ENCODE measurements around the gene FGF14.

The FGF14 gene

GRCh38 chr13:101714195-101714594 is 687.7 kb downstream of the FGF14 start:
- no peak overlapping the region for H2BK15ac ChIP-seq (replicated peaks; ENCODE audit: low read depth)
- WGBS (ENCODE audit: extremely low coverage, insufficient coverage, low lambda C conversion rate): no CpG with 5 or more reads among the region's 3 CpGs

GRCh38 chr13:101712026-101712348 is 689.9 kb downstream of the FGF14 start:
- Histone ChIP-seq H2BK120ac (ENCODE audit: low read depth, low read length) (no peak overlapping the region), H3K4me3 (ENCODE audit: low read length) (no peak overlapping the region), H4K5ac (ENCODE audit: low read length) (no peak overlapping the region), H3K4ac (ENCODE audit: low read depth, low read length) (no peak overlapping the region), H3K4me2 (ENCODE audit: low read length) (no peak overlapping the region), H3K79me1 (ENCODE audit: low read length) (no peaks in the 10 kb centered on the region), H3K27me3 (ENCODE audit: insufficient read depth, low read length, poor library complexity) (no peaks in the 10 kb centered on the region), H3K56ac (ENCODE audit: low read length) (no peak overlapping the region), H3K9ac (ENCODE audit: low read length) (no peak overlapping the region), H3K23ac (ENCODE audit: low read length) (no peak overlapping the region), H3K27ac (ENCODE audit: low read depth, low read length) (no peak overlapping the region), H2AK5ac (ENCODE audit: low read length) (no peak overlapping the region), H2BK5ac (ENCODE audit: low read length) (no peak overlapping the region), H3K79me2 (ENCODE audit: control insufficient read depth, insufficient read depth, low read length) (no peaks in the 10 kb centered on the region), H3K18ac (ENCODE audit: low read length) (no peak overlapping the region), H3K4me1 (ENCODE audit: control insufficient read depth, low read depth, low read length) (no peaks in the 10 kb centered on the region), H4K8ac (ENCODE audit: low read depth, low read length) (no peak overlapping the region), H2BK15ac (replicated peaks; ENCODE audit: low read depth) (no peak overlapping the region), H3K36me3 (ENCODE audit: control insufficient read depth, insufficient read depth, low read length) (no peaks in the 10 kb centered on the region)
- WGBS (ENCODE audit: extremely low coverage, insufficient coverage, low lambda C conversion rate): no CpG with 5 or more reads among the region's 2 CpGs
- no peak for DNase-seq

More at GRCh38 chr13:101714195-101714594, 687.7 kb downstream of the FGF14 start:
- Histone ChIP-seq H3K79me2 (ENCODE audit: control insufficient read depth, insufficient read depth, low read length) (no peaks in the 10 kb centered on the region), H2BK120ac (ENCODE audit: low read depth, low read length) (no peak overlapping the region), H3K4ac (ENCODE audit: low read depth, low read length) (no peak overlapping the region), H3K36me3 (ENCODE audit: control insufficient read depth, insufficient read depth, low read length) (no peaks in the 10 kb centered on the region), H3K27me3 (ENCODE audit: insufficient read depth, low read length, poor library complexity) (no peaks in the 10 kb centered on the region), H2AK5ac (ENCODE audit: low read length) (no peak overlapping the region), H3K4me3 (ENCODE audit: low read length) (no peak overlapping the region), H3K9ac (ENCODE audit: low read length) (no peak overlapping the region), H3K18ac (ENCODE audit: low read length) (no peak overlapping the region), H3K4me1 (ENCODE audit: control insufficient read depth, low read depth, low read length) (no peaks in the 10 kb centered on the region), H4K8ac (ENCODE audit: low read depth, low read length) (no peak overlapping the region), H2BK5ac (ENCODE audit: low read length) (no peak overlapping the region), H3K79me1 (ENCODE audit: low read length) (no peaks in the 10 kb centered on the region), H3K23ac (ENCODE audit: low read length) (no peak overlapping the region), H3K56ac (ENCODE audit: low read length) (no peak overlapping the region), H3K4me2 (ENCODE audit: low read length) (no peak overlapping the region), H4K5ac (ENCODE audit: low read length) (no peak overlapping the region), H3K27ac (ENCODE audit: low read depth, low read length) (no peak overlapping the region)
- no peak for DNase-seq

GRCh38 chr13:101711307-101712025 is 690.4 kb downstream of the FGF14 start:
- DNase-seq: no peak
- H3K23ac ChIP-seq (ENCODE audit: low read length): no peak overlapping the region
- H2BK120ac ChIP-seq (ENCODE audit: low read depth, low read length): no peak overlapping the region
- H4K8ac ChIP-seq (ENCODE audit: low read depth, low read length): no peak overlapping the region
- no peak overlapping the region for H2BK5ac ChIP-seq (ENCODE audit: low read length)
- H3K79me2 ChIP-seq (ENCODE audit: control insufficient read depth, insufficient read depth, low read length): no peaks in the 10 kb centered on the region
- H2BK15ac ChIP-seq (replicated peaks; ENCODE audit: low read depth): no peak overlapping the region
- H3K4me2 ChIP-seq (ENCODE audit: low read length): no peak overlapping the region
- no peak overlapping the region for H3K9ac ChIP-seq (ENCODE audit: low read length)
- H3K56ac ChIP-seq (ENCODE audit: low read length): no peak overlapping the region
- H3K18ac ChIP-seq (ENCODE audit: low read length): no peak overlapping the region
- H3K79me1 ChIP-seq (ENCODE audit: low read length): no peaks in the 10 kb centered on the region
- no peak overlapping the region for H3K4me3 ChIP-seq (ENCODE audit: low read length)
- no peak overlapping the region for H3K4ac ChIP-seq (ENCODE audit: low read depth, low read length)
- H3K4me1 ChIP-seq (ENCODE audit: control insufficient read depth, low read depth, low read length): no peaks in the 10 kb centered on the region
- no peak overlapping the region for H4K5ac ChIP-seq (ENCODE audit: low read length)
- H3K27me3 ChIP-seq (ENCODE audit: insufficient read depth, low read length, poor library complexity): no peaks in the 10 kb centered on the region
- no peak overlapping the region for H3K27ac ChIP-seq (ENCODE audit: low read depth, low read length)
- no peaks in the 10 kb centered on the region for H3K36me3 ChIP-seq (ENCODE audit: control insufficient read depth, insufficient read depth, low read length)
- WGBS (ENCODE audit: extremely low coverage, insufficient coverage, low lambda C conversion rate): no CpG with 5 or more reads among the region's 2 CpGs
- no peak overlapping the region for H2AK5ac ChIP-seq (ENCODE audit: low read length)

DNA sequence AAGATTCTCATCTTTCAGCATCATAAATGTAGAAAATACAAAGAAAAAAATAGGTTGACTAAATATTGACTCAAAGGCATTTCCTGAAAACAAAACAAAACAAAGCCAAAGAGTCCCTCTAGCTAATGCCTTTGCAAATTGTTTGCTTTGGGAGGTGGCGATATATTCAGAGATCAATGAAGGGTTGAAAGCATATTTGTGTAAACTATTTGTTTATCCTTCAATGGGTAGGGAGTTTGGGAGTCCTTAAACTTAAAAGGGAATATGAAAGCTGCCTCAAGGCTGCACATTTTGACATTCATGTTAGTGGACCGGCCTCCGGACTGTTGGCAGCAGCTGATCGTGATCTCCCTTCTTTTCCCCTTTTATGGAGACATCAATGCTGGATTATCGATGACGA is 691.9 kb downstream of the FGF14 start:
- H2AK5ac ChIP-seq (ENCODE audit: low read length): no peak overlapping the region
- no peak overlapping the region for H3K4me2 ChIP-seq (ENCODE audit: low read length)
- DNase-seq: no peak
- H2BK120ac ChIP-seq (ENCODE audit: low read depth, low read length): no peak overlapping the region
- H3K36me3 ChIP-seq (ENCODE audit: control insufficient read depth, insufficient read depth, low read length): no peaks in the 10 kb centered on the region
- no peaks in the 10 kb centered on the region for H3K79me1 ChIP-seq (ENCODE audit: low read length)
- no peak overlapping the region for H3K4ac ChIP-seq (ENCODE audit: low read depth, low read length)
- H4K8ac ChIP-seq (ENCODE audit: low read depth, low read length): no peak overlapping the region
- H3K27ac ChIP-seq (ENCODE audit: low read depth, low read length): no peak overlapping the region
- H3K23ac ChIP-seq (ENCODE audit: low read length): no peak overlapping the region
- no peaks in the 10 kb centered on the region for H3K27me3 ChIP-seq (ENCODE audit: insufficient read depth, low read length, poor library complexity)
- no peak overlapping the region for H3K9ac ChIP-seq (ENCODE audit: low read length)
- no peaks in the 10 kb centered on the region for H3K4me1 ChIP-seq (ENCODE audit: control insufficient read depth, low read depth, low read length)
- no peak overlapping the region for H3K56ac ChIP-seq (ENCODE audit: low read length)
- no peak overlapping the region for H4K5ac ChIP-seq (ENCODE audit: low read length)
- no peaks in the 10 kb centered on the region for H3K79me2 ChIP-seq (ENCODE audit: control insufficient read depth, insufficient read depth, low read length)
- no peak overlapping the region for H2BK5ac ChIP-seq (ENCODE audit: low read length)
- WGBS (ENCODE audit: extremely low coverage, insufficient coverage, low lambda C conversion rate): no CpG with 5 or more reads among the region's 6 CpGs
- no peak overlapping the region for H2BK15ac ChIP-seq (replicated peaks; ENCODE audit: low read depth)
- no peak overlapping the region for H3K4me3 ChIP-seq (ENCODE audit: low read length)
- no peak overlapping the region for H3K18ac ChIP-seq (ENCODE audit: low read length)

DNA sequence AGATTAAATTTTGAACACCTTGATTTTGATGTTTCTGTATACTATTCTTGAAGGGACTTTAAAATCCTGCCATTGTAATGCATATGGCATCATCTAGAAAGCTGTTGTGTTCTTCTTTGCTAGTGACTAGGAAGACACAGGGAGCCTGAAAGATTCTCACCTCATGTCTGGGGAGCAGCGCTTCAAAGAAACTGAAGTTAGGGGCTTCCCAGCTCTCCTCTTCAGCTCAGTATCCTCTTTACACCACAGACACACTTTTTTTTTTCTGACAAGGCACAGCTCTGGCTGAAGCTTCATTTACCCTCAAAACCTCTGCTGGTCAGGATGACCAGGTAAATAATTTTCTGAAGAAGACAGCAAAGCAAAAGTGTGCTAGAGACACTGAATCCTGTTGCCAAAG is 693.7 kb downstream of the FGF14 start:
- Histone ChIP-seq H3K79me1 (ENCODE audit: low read length) (no peaks in the 10 kb centered on the region), H4K8ac (ENCODE audit: low read depth, low read length) (no peak overlapping the region), H3K18ac (ENCODE audit: low read length) (no peak overlapping the region), H3K23ac (ENCODE audit: low read length) (no peak overlapping the region), H4K5ac (ENCODE audit: low read length) (no peak overlapping the region), H3K27me3 (ENCODE audit: insufficient read depth, low read length, poor library complexity) (no peaks in the 10 kb centered on the region), H3K79me2 (ENCODE audit: control insufficient read depth, insufficient read depth, low read length) (no peaks in the 10 kb centered on the region), H3K9ac (ENCODE audit: low read length) (no peak overlapping the region), H3K56ac (ENCODE audit: low read length) (no peak overlapping the region), H3K36me3 (ENCODE audit: control insufficient read depth, insufficient read depth, low read length) (no peaks in the 10 kb centered on the region), H3K4me3 (ENCODE audit: low read length) (no peak overlapping the region), H2BK5ac (ENCODE audit: low read length) (no peak overlapping the region), H2AK5ac (ENCODE audit: low read length) (no peak overlapping the region), H3K4ac (ENCODE audit: low read depth, low read length) (no peak overlapping the region), H2BK15ac (replicated peaks; ENCODE audit: low read depth) (no peak overlapping the region), H3K27ac (ENCODE audit: low read depth, low read length) (no peak overlapping the region), H3K4me2 (ENCODE audit: low read length) (no peak overlapping the region), H2BK120ac (ENCODE audit: low read depth, low read length) (no peak overlapping the region), H3K4me1 (ENCODE audit: control insufficient read depth, low read depth, low read length) (no peaks in the 10 kb centered on the region)
- no CpG with 5 or more reads among the region's 1 CpG for WGBS (ENCODE audit: extremely low coverage, insufficient coverage, low lambda C conversion rate)
- no peak for DNase-seq

GRCh38 chr13:101707659-101708058 is 694.2 kb downstream of the FGF14 start:
- H3K9ac ChIP-seq (ENCODE audit: low read length): no peak overlapping the region
- H3K79me2 ChIP-seq (ENCODE audit: control insufficient read depth, insufficient read depth, low read length): no peaks in the 10 kb centered on the region
- no peak overlapping the region for H2BK5ac ChIP-seq (ENCODE audit: low read length)
- no peak overlapping the region for H3K23ac ChIP-seq (ENCODE audit: low read length)
- no peaks in the 10 kb centered on the region for H3K27me3 ChIP-seq (ENCODE audit: insufficient read depth, low read length, poor library complexity)
- H2BK15ac ChIP-seq (replicated peaks; ENCODE audit: low read depth): no peak overlapping the region
- H4K8ac ChIP-seq (ENCODE audit: low read depth, low read length): no peak overlapping the region
- H3K4me3 ChIP-seq (ENCODE audit: low read length): no peak overlapping the region
- no peak for DNase-seq
- no peak overlapping the region for H4K5ac ChIP-seq (ENCODE audit: low read length)
- no peak overlapping the region for H3K27ac ChIP-seq (ENCODE audit: low read depth, low read length)
- H3K4me1 ChIP-seq (ENCODE audit: control insufficient read depth, low read depth, low read length): no peaks in the 10 kb centered on the region
- no peak overlapping the region for H3K4ac ChIP-seq (ENCODE audit: low read depth, low read length)
- WGBS (ENCODE audit: extremely low coverage, insufficient coverage, low lambda C conversion rate): no CpG with 5 or more reads among the region's 2 CpGs
- no peaks in the 10 kb centered on the region for H3K79me1 ChIP-seq (ENCODE audit: low read length)
- H2BK120ac ChIP-seq (ENCODE audit: low read depth, low read length): no peak overlapping the region
- no peaks in the 10 kb centered on the region for H3K36me3 ChIP-seq (ENCODE audit: control insufficient read depth, insufficient read depth, low read length)
- H3K56ac ChIP-seq (ENCODE audit: low read length): no peak overlapping the region
- no peak overlapping the region for H3K4me2 ChIP-seq (ENCODE audit: low read length)
- H2AK5ac ChIP-seq (ENCODE audit: low read length): no peak overlapping the region
- no peak overlapping the region for H3K18ac ChIP-seq (ENCODE audit: low read length)
